ENCODE measurements around the gene NDUFS6.

NDUFS6 gene

DNA sequence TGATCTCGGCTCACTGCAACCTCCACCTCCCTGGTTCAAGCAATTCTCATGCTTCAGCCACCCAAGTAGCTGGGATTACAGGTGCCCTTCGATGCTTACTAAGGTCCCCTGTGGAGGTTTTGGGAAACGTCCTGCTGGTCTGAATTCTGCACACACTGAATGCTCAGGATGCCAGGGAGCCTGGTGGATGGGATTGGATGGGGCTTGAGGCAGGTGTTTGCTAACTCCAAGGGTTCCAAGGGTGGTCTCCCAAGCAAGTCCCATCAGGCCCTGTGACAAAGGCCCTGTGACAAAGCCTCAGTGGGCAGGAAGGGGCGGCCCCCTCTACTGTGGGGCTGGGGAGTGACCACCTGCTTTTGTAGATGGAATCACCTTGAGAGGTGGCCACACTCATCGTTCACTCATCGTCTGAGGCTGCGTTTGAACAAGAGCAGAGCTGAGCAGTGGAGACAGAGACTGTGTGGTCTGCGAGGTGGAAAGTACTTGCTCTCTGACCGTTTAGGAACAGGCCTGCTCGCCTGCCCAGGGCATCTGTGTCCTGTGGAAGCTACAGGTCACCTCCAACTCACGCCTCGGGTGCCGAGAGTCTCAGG, 41.7 kb upstream of the NDUFS6 start:
- H3K27ac ChIP-seq (ENCODE audit: low read depth, low read length), result no peak overlapping the region
- H3K36me3 ChIP-seq (ENCODE audit: control insufficient read depth in 5 of 5, insufficient read depth in 5 of 5, low read length in 5 of 5), result no peaks in the 10 kb centered on the region
- peaks cover 0 to 19% (median 16%) of the 10 kb centered on the region in 5 donors for H3K27me3 ChIP-seq (ENCODE audit: control insufficient read depth in 5 of 5, insufficient read depth in 4 of 5, low read length in 5 of 5)
- no peak overlapping the region for H3K9ac ChIP-seq (ENCODE audit: low read length in 5 of 5)
- no peak overlapping the region for H3K4me3 ChIP-seq (ENCODE audit: low read depth in 1 of 5, low read length in 5 of 5)
- H3K9me3 ChIP-seq (ENCODE audit: control insufficient read depth in 5 of 5, low read length in 5 of 5), result peaks cover 0 to 2% (median 0%) of the 10 kb centered on the region in 5 donors
- H3K4me1 ChIP-seq (ENCODE audit: control insufficient read depth in 5 of 5, insufficient read depth in 5 of 5, low read length in 5 of 5), result no peaks in the 10 kb centered on the region

DNA sequence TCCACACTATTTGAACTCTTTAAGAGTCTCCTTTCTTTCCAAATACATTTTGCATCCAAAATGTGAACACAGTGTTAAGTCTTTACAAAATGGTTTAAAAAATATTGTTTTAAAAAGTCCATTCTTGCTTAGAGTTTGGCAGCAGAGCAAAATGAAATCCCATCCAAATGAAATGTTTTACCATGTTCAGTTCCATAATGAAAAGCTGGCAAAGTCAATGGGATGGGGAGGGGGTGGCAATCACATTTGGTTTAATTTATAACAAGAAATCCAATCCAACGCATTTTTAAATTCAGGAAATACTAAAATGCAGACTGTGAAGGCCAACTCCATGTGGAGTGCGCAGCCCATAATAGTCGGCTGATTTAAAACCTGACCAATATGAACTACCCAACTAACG, 41.0 kb upstream of the NDUFS6 start:
- Histone ChIP-seq H3K4me3 (ENCODE audit: low read depth in 1 of 5, low read length in 5 of 5) (no peak overlapping the region), H3K27me3 (ENCODE audit: control insufficient read depth in 5 of 5, insufficient read depth in 4 of 5, low read length in 5 of 5) (peaks cover 0 to 25% (median 20%) of the 10 kb centered on the region in 5 donors), H3K9ac (ENCODE audit: low read length in 5 of 5) (no peak overlapping the region), H3K9me3 (ENCODE audit: control insufficient read depth in 5 of 5, low read length in 5 of 5) (peaks cover 0 to 2% (median 0%) of the 10 kb centered on the region in 5 donors), H3K27ac (ENCODE audit: low read depth, low read length) (no peak overlapping the region), H3K36me3 (ENCODE audit: control insufficient read depth in 5 of 5, insufficient read depth in 5 of 5, low read length in 5 of 5) (no peaks in the 10 kb centered on the region), H3K4me1 (ENCODE audit: control insufficient read depth in 5 of 5, insufficient read depth in 5 of 5, low read length in 5 of 5) (no peaks in the 10 kb centered on the region)

DNA sequence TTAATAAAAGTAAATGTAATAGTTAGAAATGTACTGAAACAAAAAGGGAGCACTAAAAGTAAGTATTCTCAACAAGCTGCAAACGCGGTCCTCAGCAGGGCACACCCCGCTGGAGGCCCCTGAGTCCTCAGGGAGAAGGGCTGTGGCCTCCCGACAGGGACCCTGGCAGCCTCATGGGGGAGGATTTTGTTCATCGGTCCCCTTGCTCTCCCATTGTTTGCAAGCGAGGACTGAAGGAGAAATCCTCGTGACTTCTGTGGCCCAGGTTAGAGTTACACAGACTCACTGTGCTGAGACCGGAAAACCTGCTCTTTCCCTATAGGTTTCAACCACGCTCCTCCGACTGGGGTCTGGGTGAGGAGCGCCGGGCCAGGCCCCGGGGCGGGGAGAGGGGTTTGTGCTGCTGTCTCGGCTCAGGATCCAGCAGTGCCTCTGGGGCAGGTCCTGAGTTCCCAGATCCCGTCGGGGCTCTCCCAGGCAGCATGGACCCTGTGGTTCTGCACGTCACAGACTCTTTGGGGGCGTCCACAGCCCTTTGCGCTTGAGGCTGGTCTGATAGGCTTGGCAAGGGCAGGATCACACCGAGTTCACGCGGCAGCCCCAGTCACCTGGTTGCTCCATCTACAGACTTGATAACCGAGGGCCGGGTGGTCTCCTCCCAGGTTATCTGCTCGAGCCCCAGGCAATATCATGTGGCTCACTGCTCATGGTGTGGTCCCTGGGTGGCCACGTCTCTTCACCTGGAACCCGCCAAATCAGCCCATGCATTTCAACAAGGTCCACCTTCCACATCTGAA, 40.4 kb upstream of the NDUFS6 start:
- H3K4me3 ChIP-seq (ENCODE audit: low read depth in 1 of 5, low read length in 5 of 5), result no peak overlapping the region
- no peaks in the 10 kb centered on the region for H3K4me1 ChIP-seq (ENCODE audit: control insufficient read depth in 5 of 5, insufficient read depth in 5 of 5, low read length in 5 of 5)
- peaks cover 0 to 2% (median 0%) of the 10 kb centered on the region in 5 donors for H3K9me3 ChIP-seq (ENCODE audit: control insufficient read depth in 5 of 5, low read length in 5 of 5)
- H3K9ac ChIP-seq (ENCODE audit: low read length in 5 of 5), result no peak overlapping the region
- H3K36me3 ChIP-seq (ENCODE audit: control insufficient read depth in 5 of 5, insufficient read depth in 5 of 5, low read length in 5 of 5), result no peaks in the 10 kb centered on the region
- peaks cover 0 to 30% (median 23%) of the 10 kb centered on the region in 5 donors for H3K27me3 ChIP-seq (ENCODE audit: control insufficient read depth in 5 of 5, insufficient read depth in 4 of 5, low read length in 5 of 5)
- no peak overlapping the region for H3K27ac ChIP-seq (ENCODE audit: low read depth, low read length)

DNA sequence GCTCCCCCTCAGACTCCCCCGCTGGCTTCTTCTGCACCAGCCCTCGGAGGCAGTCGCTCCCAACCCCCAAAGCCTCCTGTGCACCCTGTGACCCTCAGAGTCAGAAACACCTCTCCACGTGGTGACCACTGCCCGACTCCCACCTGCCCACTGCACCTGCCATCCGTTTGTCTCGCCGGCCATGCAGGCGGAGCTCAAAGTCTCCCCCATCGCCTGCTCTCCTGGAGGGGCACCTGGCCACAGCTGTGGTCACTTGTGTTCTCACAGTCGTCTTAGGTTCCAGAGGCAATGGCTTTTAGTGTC, 39.8 kb upstream of the NDUFS6 start:
- Histone ChIP-seq H3K27ac (ENCODE audit: low read depth, low read length) (no peak overlapping the region), H3K9me3 (ENCODE audit: control insufficient read depth in 5 of 5, low read length in 5 of 5) (peaks cover 0 to 2% (median 0%) of the 10 kb centered on the region in 5 donors), H3K36me3 (ENCODE audit: control insufficient read depth in 5 of 5, insufficient read depth in 5 of 5, low read length in 5 of 5) (no peaks in the 10 kb centered on the region), H3K4me1 (ENCODE audit: control insufficient read depth in 5 of 5, insufficient read depth in 5 of 5, low read length in 5 of 5) (no peaks in the 10 kb centered on the region), H3K4me3 (ENCODE audit: low read depth in 1 of 5, low read length in 5 of 5) (no peak overlapping the region), H3K27me3 (ENCODE audit: control insufficient read depth in 5 of 5, insufficient read depth in 4 of 5, low read length in 5 of 5) (peaks cover 0 to 32% (median 25%) of the 10 kb centered on the region in 5 donors), H3K9ac (ENCODE audit: low read length in 5 of 5) (no peak overlapping the region)

DNA sequence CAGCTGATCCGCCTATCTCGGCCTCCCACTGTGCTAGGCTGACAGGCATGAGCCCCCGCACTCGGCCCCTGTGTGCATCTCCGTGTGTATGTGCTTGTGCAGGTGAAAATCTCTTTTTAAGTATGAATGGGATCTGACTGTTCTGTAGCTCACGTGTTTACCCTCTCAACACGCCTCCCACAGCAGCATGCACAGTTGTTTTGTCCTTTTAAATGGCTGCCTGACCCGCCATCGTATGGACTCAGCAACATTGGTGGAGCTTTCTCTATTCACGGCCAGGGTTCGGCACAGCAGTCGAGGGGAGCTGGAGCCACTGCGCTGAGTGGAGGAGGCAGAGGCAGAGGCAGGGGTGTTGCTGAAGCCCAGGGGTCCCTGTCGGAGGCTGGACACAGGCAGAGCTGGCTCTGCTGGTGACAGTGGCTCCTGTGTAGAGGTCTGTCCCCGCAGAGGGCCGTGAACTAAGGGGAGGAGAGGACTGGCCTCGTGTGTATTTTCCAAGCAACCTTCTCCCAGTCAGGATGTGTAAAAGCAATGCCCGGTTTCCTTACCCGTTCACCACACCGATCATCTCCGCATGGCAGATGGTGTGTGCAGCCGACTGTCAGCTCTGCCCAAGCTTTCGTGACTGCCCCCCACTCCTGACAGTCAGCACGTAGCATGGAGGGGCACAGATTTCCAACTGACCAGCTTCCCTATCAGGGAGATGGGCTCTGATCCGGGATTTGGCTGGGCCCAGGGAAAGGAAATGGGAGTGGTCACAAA, 38.9 kb upstream of the NDUFS6 start:
- Histone ChIP-seq H3K36me3 (ENCODE audit: control insufficient read depth in 5 of 5, insufficient read depth in 5 of 5, low read length in 5 of 5) (no peaks in the 10 kb centered on the region), H3K4me3 (ENCODE audit: low read depth in 1 of 5, low read length in 5 of 5) (no peak overlapping the region), H3K4me1 (ENCODE audit: control insufficient read depth in 5 of 5, insufficient read depth in 5 of 5, low read length in 5 of 5) (no peaks in the 10 kb centered on the region), H3K9ac (ENCODE audit: low read length in 5 of 5) (no peak overlapping the region), H3K27ac (ENCODE audit: low read depth, low read length) (no peak overlapping the region), H3K9me3 (ENCODE audit: control insufficient read depth in 5 of 5, low read length in 5 of 5) (peaks cover 0 to 2% (median 0%) of the 10 kb centered on the region in 5 donors), H3K27me3 (ENCODE audit: control insufficient read depth in 5 of 5, insufficient read depth in 4 of 5, low read length in 5 of 5) (peaks cover 0 to 32% (median 26%) of the 10 kb centered on the region in 5 donors)

DNA sequence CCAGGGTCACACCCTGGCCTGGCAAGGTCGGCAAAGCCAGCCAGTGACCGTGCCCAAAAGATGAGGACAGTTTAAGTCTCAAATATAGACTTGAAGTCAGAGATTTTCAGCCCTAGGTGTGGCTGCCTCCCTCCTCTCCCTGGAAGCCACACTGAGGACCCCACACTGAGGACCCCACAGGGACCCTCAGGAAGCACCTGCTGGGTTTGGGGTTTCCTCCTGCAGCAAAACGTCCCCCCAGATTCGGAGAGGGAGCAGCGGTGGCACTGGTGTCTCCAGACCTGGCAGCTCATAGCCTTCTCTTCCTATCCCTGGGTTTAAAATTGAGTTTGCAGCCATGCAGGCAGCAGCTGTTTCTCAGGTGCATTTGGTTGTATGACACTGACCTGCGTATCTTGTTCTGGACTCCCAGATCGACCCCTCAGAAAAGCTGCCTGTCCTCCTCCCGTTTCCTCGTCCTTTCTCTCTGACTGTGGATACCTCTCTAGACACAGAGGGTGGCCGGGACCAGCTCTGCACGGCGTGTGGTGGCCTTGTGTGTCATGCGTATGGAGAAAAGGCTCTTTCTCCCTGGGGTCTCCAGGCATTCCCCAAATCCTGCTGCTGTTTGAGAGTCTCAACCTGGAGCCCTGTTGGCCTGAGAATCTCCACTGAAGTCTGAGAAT, 38.2 kb upstream of the NDUFS6 start:
- Histone ChIP-seq H3K4me1 (ENCODE audit: control insufficient read depth in 5 of 5, insufficient read depth in 5 of 5, low read length in 5 of 5) (no peaks in the 10 kb centered on the region), H3K9ac (ENCODE audit: low read length in 5 of 5) (no peak overlapping the region), H3K9me3 (ENCODE audit: control insufficient read depth in 5 of 5, low read length in 5 of 5) (peaks cover 0 to 2% (median 0%) of the 10 kb centered on the region in 5 donors), H3K27ac (ENCODE audit: low read depth, low read length) (no peak overlapping the region), H3K36me3 (ENCODE audit: control insufficient read depth in 5 of 5, insufficient read depth in 5 of 5, low read length in 5 of 5) (no peaks in the 10 kb centered on the region), H3K27me3 (ENCODE audit: control insufficient read depth in 5 of 5, insufficient read depth in 4 of 5, low read length in 5 of 5) (peaks cover 0 to 29% (median 24%) of the 10 kb centered on the region in 5 donors), H3K4me3 (ENCODE audit: low read depth in 1 of 5, low read length in 5 of 5) (no peak overlapping the region)

DNA sequence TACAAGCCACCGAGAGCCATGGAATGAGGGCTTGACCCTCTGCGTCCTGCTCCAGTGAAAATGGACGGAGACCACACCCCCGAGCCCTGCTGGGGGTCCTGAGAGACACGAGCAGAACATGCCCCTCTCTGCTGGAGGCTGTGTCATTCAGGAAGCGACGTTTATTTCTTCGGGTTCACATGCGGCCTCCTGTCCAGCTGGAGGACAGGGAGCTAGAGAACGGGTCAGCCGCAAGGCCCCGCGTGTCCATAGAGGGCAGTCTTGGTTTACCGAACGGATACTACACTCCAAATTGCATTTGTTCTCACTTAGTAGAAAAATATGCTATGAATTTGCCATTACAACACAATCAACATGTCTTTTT, 37.7 kb upstream of the NDUFS6 start:
- Histone ChIP-seq H3K4me1 (ENCODE audit: control insufficient read depth in 5 of 5, insufficient read depth in 5 of 5, low read length in 5 of 5) (no peaks in the 10 kb centered on the region), H3K27me3 (ENCODE audit: control insufficient read depth in 5 of 5, insufficient read depth in 4 of 5, low read length in 5 of 5) (peaks cover 0 to 29% (median 24%) of the 10 kb centered on the region in 5 donors), H3K4me3 (ENCODE audit: low read depth in 1 of 5, low read length in 5 of 5) (peak overlapping the region in 1 of 5 donors; percentile 4), H3K27ac (ENCODE audit: low read depth, low read length) (no peak overlapping the region), H3K9me3 (ENCODE audit: control insufficient read depth in 5 of 5, low read length in 5 of 5) (peaks cover 0 to under 1% (median 0%) of the 10 kb centered on the region in 5 donors), H3K9ac (ENCODE audit: low read length in 5 of 5) (no peak overlapping the region), H3K36me3 (ENCODE audit: control insufficient read depth in 5 of 5, insufficient read depth in 5 of 5, low read length in 5 of 5) (no peaks in the 10 kb centered on the region)

DNA sequence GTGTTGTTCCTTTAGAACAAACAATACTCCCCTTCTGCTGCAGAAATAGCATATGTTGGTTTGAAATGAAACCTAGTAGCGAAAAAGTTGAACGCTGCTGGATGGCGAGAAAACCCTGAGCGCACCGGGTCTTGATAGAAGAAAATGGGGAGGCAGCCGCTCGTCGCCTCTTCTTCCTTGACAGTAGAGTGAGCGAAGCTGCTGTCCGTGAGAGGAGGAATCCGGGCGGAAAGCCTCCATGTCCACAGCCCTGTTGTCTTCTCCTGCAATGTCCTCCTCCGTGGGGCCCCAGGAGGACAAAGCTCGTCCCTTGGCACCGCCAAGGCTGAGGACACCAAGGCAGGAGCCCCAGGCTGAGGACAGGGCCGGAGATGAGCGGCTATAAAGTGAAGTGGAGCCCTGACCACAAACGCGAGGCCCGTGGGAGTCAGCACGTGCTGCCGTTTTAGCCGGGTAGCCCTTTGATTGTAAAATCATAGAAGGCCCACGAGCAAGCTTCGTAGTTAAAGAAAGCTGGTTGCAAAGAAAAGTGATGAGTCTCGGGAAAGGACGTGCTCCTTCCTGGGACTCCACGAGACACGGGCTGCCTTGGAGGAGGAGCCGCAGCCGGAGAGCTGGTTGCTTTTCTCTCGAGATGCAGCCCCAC, 37.1 kb upstream of the NDUFS6 start:
- no peak overlapping the region for H3K9ac ChIP-seq (ENCODE audit: low read length in 5 of 5)
- peaks cover 0 to 29% (median 24%) of the 10 kb centered on the region in 5 donors for H3K27me3 ChIP-seq (ENCODE audit: control insufficient read depth in 5 of 5, insufficient read depth in 4 of 5, low read length in 5 of 5)
- no peaks in the 10 kb centered on the region for H3K36me3 ChIP-seq (ENCODE audit: control insufficient read depth in 5 of 5, insufficient read depth in 5 of 5, low read length in 5 of 5)
- H3K4me1 ChIP-seq (ENCODE audit: control insufficient read depth in 5 of 5, insufficient read depth in 5 of 5, low read length in 5 of 5), result no peaks in the 10 kb centered on the region
- H3K27ac ChIP-seq (ENCODE audit: low read depth, low read length), result no peak overlapping the region
- H3K9me3 ChIP-seq (ENCODE audit: control insufficient read depth in 5 of 5, low read length in 5 of 5), result no peaks in the 10 kb centered on the region
- H3K4me3 ChIP-seq (ENCODE audit: low read depth in 1 of 5, low read length in 5 of 5), result peak overlapping the region in 1 of 5 donors; percentile 4

DNA sequence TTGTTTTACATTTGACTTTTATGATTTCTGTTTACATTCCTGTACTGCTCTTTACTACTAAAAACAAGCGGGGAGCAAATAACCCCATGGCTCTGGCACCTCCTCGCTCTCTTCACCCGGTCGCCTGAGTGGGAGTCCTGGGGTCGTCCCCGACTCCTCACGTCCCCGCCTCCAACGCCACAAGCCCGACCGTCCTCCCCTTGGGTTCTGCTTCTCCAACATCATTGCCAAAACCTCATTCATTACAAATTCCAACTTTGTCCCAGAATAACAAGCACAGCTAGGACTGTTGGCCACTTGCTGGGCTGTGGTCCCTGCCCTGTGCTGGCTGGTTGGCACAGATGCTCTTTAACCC, 36.6 kb upstream of the NDUFS6 start:
- no peak overlapping the region for H3K9ac ChIP-seq (ENCODE audit: low read length in 5 of 5)
- H3K9me3 ChIP-seq (ENCODE audit: control insufficient read depth in 5 of 5, low read length in 5 of 5), result no peaks in the 10 kb centered on the region
- peaks cover 4 to 29% (median 24%) of the 10 kb centered on the region in 5 donors for H3K27me3 ChIP-seq (ENCODE audit: control insufficient read depth in 5 of 5, insufficient read depth in 4 of 5, low read length in 5 of 5)
- H3K4me1 ChIP-seq (ENCODE audit: control insufficient read depth in 5 of 5, insufficient read depth in 5 of 5, low read length in 5 of 5), result no peaks in the 10 kb centered on the region
- H3K27ac ChIP-seq (ENCODE audit: low read depth, low read length), result no peak overlapping the region
- H3K36me3 ChIP-seq (ENCODE audit: control insufficient read depth in 5 of 5, insufficient read depth in 5 of 5, low read length in 5 of 5), result no peaks in the 10 kb centered on the region
- H3K4me3 ChIP-seq (ENCODE audit: low read depth in 1 of 5, low read length in 5 of 5), result no peak overlapping the region
